HEK293 (cell line): Measurements from ENCODE around the gene LHX2.

Experiments used
- CTCF ChIP-seq: fragments of 450-650 bp; formaldehyde crosslinking; IDR thresholded peaks from 2 replicates; pipeline ENCODE4 v1.5.1; 2016; ENCODE audit warnings: missing biosample characterization, missing genetic modification characterization
- ZNF157 ChIP-seq: fragments of 450-650 bp; formaldehyde crosslinking; IDR thresholded peaks from 2 replicates; pipeline ENCODE4 v1.5.1; 2016; ENCODE audit warnings: missing biosample characterization, missing genetic modification characterization
- ZNF223 ChIP-seq: fragments of 450-650 bp; formaldehyde crosslinking; IDR thresholded peaks from 2 replicates; pipeline ENCODE4 v1.5.1; 2016; ENCODE audit warnings: missing biosample characterization, missing genetic modification characterization
- ZNF513 ChIP-seq: fragments of 450-650 bp; IDR thresholded peaks from 2 replicates; pipeline ENCODE4 v1.5.1; 2018; ENCODE audit warnings: missing biosample characterization, missing genetic modification characterization

- TF ChIP-seq ZNF513 (tag by site-specific recombination): no peak
- TF ChIP-seq ZNF223 (tag by site-specific recombination): no peak
- TF ChIP-seq CTCF (tag by site-specific recombination): no peak
- TF ChIP-seq ZNF157 (tag by site-specific recombination): no peak
Observed at GRCh38 chr9:124014211-124014955, 2.8 kb downstream of the LHX2 start.
